Measurements from ENCODE around the gene PRKAR1A.

- TF ChIP-seq CTCF (IDR thresholded peaks at IDR 0.05; ENCODE audit: low read depth, low read length, poor library complexity, severe bottlenecking), result no peak
- TF ChIP-seq EZH2phosphoT487 (IDR thresholded peaks at IDR 0.05; ENCODE audit: borderline replicate concordance, low read length), result no peak
These were observed 19.0 kb downstream of the PRKAR1A start for GRCh38 chr17:68531252-68531651.

Measured in DOHH2 (cell line).